ENCODE measurements around the gene SERF2. TPM values are rescaled to one million over a fixed set of nuclear protein-coding genes. Genes with fewer than 3 reads are reported as not detected.
A peak's percentile ranks its signal among the peaks of the same experiment; 100 is the strongest.
"Not testable (repeated sequence)": the region's sequence is repeated elsewhere in the genome, so short reads cannot be mapped to it uniquely, and the experiment has no call there.

SERF2 gene
- total RNA-seq, 1 experiment from 2014 or later = 612 TPM

DNA sequence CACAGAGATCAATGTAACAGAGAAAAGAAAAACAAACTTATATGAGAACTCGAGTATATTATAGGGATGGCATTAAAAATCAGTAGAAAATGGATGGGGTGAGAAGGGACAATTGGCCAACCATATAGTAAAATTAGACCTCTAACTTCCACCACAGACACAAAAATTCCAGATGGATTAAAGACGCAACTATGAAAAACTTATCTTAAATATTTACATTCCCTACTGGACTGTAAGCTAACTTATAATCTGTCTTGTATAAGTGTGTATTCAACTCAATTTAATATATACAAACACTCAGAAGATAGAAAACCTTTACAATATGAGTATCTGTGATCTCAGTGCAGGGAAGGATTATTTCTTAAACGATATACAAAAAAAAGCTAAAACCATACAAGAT is 29.4 kb downstream of the SERF2 start:
- Histone ChIP-seq H3K4me2 (no peak overlapping the region), H3K4me3 (no peak overlapping the region), H2AFZ (no peak overlapping the region), H3K27me3 (ENCODE audit: insufficient read depth, low read depth) (no peaks in the 10 kb centered on the region), H3K9me2 (ENCODE audit: insufficient read depth) (no peaks in the 10 kb centered on the region), H3K9me3 (ENCODE audit: insufficient read depth, low read depth) (no peaks in the 10 kb centered on the region), H3K79me2 (ENCODE audit: low read depth) (peaks cover 47% of the 10 kb centered on the region), H3K27ac (no peak overlapping the region), H3F3A (ENCODE audit: insufficient read depth, low read depth) (no peaks in the 10 kb centered on the region; the same call in 1 of the 2 replicates), H4K20me1 (ENCODE audit: insufficient read depth) (no peaks in the 10 kb centered on the region), H3K4me1 (replicated peaks; ENCODE audit: insufficient read depth) (peaks cover 17% of the 10 kb centered on the region), H3K36me3 (ENCODE audit: low read depth) (no peaks in the 10 kb centered on the region)
- POLR2A ChIA-PET (ENCODE audit: unreplicated experiment) = interaction anchor here (0.7 kb wide), 1 partner anchor 27 kb away, joined by 26 read pairs; no protein-coding TSS in a partner anchor
- BruUV-seq (replicated peaks) = no TSS peak
- CTCF ChIA-PET = no interaction called here
- no peak for DNase-seq
- TF ChIP-seq EZH2 (IDR thresholded peaks at IDR 0.05; ENCODE audit: low read depth) = no peak
- TF ChIP-seq, protein P1, sequence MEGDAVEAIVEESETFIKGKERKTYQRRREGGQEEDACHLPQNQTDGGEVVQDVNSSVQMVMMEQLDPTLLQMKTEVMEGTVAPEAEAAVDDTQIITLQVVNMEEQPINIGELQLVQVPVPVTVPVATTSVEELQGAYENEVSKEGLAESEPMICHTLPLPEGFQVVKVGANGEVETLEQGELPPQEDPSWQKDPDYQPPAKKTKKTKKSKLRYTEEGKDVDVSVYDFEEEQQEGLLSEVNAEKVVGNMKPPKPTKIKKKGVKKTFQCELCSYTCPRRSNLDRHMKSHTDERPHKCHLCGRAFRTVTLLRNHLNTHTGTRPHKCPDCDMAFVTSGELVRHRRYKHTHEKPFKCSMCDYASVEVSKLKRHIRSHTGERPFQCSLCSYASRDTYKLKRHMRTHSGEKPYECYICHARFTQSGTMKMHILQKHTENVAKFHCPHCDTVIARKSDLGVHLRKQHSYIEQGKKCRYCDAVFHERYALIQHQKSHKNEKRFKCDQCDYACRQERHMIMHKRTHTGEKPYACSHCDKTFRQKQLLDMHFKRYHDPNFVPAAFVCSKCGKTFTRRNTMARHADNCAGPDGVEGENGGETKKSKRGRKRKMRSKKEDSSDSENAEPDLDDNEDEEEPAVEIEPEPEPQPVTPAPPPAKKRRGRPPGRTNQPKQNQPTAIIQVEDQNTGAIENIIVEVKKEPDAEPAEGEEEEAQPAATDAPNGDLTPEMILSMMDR (conservative IDR thresholded peaks at IDR 0.05) = no peak
- intact Hi-C loops (cut with micrococcal nuclease; ENCODE audit: unreplicated experiment) = loop anchor here (10.0 kb wide), 1 partner anchor 47 kb away; the partner anchor contains the start of gene ELL3

DNA sequence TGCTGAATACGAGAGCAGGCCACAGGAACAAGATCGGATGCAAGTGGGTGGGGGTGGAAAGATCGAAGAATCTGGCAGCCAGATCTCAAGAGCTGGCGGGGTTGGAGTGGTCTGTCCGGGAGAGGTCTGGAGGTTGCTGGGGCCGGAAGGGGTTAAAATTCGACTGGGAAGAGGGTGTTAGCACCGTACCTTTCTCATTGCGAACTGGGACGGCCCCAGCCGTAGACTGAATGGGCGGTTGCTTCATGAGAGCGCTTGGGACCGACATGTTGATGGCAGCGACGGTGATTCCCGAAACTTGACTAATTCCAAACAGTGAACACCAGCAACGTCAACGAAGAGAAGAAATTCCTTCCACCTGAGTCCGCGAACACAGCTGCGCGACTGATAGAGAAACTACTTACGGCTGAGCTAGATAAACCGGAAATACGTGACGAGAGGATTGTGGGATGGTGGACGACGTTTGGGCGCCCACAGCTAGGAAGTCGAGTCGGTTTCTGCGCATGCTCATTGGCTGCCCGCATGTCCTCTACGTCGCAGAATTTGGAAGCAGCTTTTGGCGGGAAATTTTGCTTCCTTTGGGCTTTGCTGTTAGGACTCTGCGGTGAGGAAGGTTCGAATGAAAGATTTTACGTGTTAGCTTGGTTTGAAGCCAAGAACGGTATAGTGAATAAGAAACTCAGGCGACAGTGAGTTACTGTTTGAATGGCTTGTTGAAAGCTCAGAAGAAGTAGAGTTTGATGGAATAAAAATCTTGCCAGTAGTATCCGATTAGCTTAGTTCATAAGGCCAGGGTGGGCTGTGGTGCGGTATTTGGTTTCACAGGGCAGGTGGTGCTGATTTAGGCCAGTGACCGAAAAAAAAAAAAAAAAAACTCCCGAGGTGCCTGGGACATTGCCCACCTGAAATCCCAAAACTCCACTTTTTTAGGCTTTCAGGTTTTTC is 32.5 kb downstream of the SERF2 start, which contains the start of gene MFAP1:
Gene MFAP1 (minus strand): TSS at position 389 of the 945 bp plus-strand sequence. CDS start 121 bp downstream, at position 268.
- Histone ChIP-seq H3K36me3 (ENCODE audit: low read depth) (no peaks in the 10 kb centered on the region), H3K79me2 (ENCODE audit: low read depth) (peaks cover 42% of the 10 kb centered on the region), H3K27ac (peak within 1 kb of the TSS; percentile 72), H2AFZ (peak within 1 kb of the TSS; percentile 79), H3K4me3 (peak within 1 kb of the TSS; percentile 63), H3K4me2 (peak within 1 kb of the TSS; percentile 82), H3K27me3 (ENCODE audit: insufficient read depth, low read depth) (no peaks in the 10 kb centered on the region), H3K9me3 (ENCODE audit: insufficient read depth, low read depth) (no peaks in the 10 kb centered on the region), H4K20me1 (ENCODE audit: insufficient read depth) (no peaks in the 10 kb centered on the region), H3K4me1 (replicated peaks; ENCODE audit: insufficient read depth) (peaks cover 28% of the 10 kb centered on the region), H3K9me2 (ENCODE audit: insufficient read depth) (no peaks in the 10 kb centered on the region), H3F3A (ENCODE audit: insufficient read depth, low read depth) (peaks cover 13% of the 10 kb centered on the region; the same call in 1 of the 2 replicates)
- BruUV-seq (replicated peaks) = TSS peak; percentile 75
- CTCF ChIA-PET = no interaction called here
- POLR2A ChIA-PET (ENCODE audit: unreplicated experiment) = interaction anchor here (0.5 to 0.9 kb wide), 11 partner anchors 12 to 721 kb away, joined by 3 to 9 read pairs (median 4); partner anchors contain the start of gene ELL3
- TF ChIP-seq, protein P1 (conservative IDR thresholded peaks at IDR 0.05) = no peak
- TF ChIP-seq EZH2 (IDR thresholded peaks at IDR 0.05; ENCODE audit: low read depth) = no peak
- intact Hi-C loops (cut with micrococcal nuclease; ENCODE audit: unreplicated experiment) = loop anchor here (10.0 kb wide), 1 partner anchor 50 kb away; the partner anchor contains the start of gene ELL3
- peak; percentile 86 to 92 for DNase-seq

DNA sequence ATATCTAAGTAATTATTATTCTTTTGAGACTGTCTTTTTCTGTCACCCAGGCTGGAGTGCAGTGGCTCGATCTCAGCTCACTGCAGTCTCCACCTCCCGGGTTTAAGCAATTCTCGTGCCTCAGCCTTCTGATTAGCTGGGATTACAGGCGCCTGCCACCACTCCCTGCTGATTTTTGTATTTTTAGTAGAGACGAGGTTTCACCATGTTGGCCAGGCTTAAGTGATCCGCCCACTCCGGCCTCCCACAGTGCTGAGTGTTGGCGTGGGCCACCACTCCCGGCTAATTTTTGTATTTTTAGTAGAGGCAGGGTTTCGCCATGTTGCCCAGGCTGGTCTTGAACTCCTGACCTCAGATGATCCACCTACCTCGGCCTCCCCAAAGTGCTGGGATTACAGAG is 33.2 kb downstream of the SERF2 start:
- H3K36me3 ChIP-seq (ENCODE audit: low read depth); H3K4me3 ChIP-seq; H3K9me3 ChIP-seq (ENCODE audit: insufficient read depth, low read depth); CTCF ChIA-PET; BruUV-seq (replicated peaks); H2AFZ ChIP-seq; DNase-seq; H3K27me3 ChIP-seq (ENCODE audit: insufficient read depth, low read depth); H4K20me1 ChIP-seq (ENCODE audit: insufficient read depth); H3K9me2 ChIP-seq (ENCODE audit: insufficient read depth); H3K27ac ChIP-seq: not testable (repeated sequence)
- Histone ChIP-seq H3K79me2 (ENCODE audit: low read depth) (peaks cover 37% of the 10 kb centered on the region), H3K4me2 (peak overlapping the region; percentile 82; the same call in 1 of the 2 replicates), H3K4me1 (replicated peaks; ENCODE audit: insufficient read depth) (peaks cover 28% of the 10 kb centered on the region), H3F3A (ENCODE audit: insufficient read depth, low read depth) (peaks cover 13% of the 10 kb centered on the region; the same call in 1 of the 2 replicates)
- intact Hi-C loops (cut with micrococcal nuclease; ENCODE audit: unreplicated experiment) = loop anchor here (10.0 kb wide), 1 partner anchor 51 kb away; the partner anchor contains the start of gene ELL3
- POLR2A ChIA-PET (ENCODE audit: unreplicated experiment) = interaction anchor here (0.6 to 0.9 kb wide), 3 partner anchors 16 to 721 kb away, joined by 3 to 4 read pairs (median 3); no protein-coding TSS in a partner anchor

Data from PC-9 (cell line).